Measurements from ENCODE around the gene SUGCT.

SUGCT gene

DNA sequence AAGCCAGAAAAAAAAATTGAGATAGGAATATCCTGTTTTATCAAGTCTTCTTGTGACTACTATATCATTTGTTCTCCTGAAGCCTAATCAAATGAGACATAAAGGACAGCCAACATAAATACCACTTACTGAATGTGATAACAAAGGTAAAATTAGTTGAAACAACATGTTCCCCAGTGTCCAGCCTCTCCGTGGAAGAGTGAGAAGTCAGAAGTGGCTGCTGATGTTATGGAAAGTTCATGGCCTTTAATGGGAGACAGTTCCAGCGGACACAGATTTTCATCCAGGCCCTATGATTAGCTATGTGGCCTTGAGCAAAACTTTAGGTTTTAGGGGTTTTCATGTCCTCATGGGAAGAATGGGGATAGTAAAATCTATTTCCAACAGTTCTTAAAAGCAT, 724.3 kb downstream of the SUGCT start:
- TF ChIP-seq SIN3A (IDR thresholded peaks at IDR 0.05; ENCODE audit: borderline replicate concordance, insufficient read depth, low read length): no peak
- no peak for TF ChIP-seq POLR2AphosphoS5 (IDR thresholded peaks at IDR 0.05; ENCODE audit: low read depth, low read length)
- no peak for TF ChIP-seq TAF1 (IDR thresholded peaks at IDR 0.05; ENCODE audit: borderline replicate concordance, insufficient read depth, low read length)
- TF ChIP-seq, protein P1, sequence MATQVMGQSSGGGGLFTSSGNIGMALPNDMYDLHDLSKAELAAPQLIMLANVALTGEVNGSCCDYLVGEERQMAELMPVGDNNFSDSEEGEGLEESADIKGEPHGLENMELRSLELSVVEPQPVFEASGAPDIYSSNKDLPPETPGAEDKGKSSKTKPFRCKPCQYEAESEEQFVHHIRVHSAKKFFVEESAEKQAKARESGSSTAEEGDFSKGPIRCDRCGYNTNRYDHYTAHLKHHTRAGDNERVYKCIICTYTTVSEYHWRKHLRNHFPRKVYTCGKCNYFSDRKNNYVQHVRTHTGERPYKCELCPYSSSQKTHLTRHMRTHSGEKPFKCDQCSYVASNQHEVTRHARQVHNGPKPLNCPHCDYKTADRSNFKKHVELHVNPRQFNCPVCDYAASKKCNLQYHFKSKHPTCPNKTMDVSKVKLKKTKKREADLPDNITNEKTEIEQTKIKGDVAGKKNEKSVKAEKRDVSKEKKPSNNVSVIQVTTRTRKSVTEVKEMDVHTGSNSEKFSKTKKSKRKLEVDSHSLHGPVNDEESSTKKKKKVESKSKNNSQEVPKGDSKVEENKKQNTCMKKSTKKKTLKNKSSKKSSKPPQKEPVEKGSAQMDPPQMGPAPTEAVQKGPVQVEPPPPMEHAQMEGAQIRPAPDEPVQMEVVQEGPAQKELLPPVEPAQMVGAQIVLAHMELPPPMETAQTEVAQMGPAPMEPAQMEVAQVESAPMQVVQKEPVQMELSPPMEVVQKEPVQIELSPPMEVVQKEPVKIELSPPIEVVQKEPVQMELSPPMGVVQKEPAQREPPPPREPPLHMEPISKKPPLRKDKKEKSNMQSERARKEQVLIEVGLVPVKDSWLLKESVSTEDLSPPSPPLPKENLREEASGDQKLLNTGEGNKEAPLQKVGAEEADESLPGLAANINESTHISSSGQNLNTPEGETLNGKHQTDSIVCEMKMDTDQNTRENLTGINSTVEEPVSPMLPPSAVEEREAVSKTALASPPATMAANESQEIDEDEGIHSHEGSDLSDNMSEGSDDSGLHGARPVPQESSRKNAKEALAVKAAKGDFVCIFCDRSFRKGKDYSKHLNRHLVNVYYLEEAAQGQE (IDR thresholded peaks at IDR 0.05; ENCODE audit: insufficient read depth in 1 of 2, low read depth in 2 of 2, low read length in 2 of 2): no peak
- no peak for TF ChIP-seq FOXP2 (optimal IDR thresholded peaks at IDR 0.05; ENCODE audit: borderline replicate concordance, extremely low read depth, extremely low read length, insufficient read depth)

DNA sequence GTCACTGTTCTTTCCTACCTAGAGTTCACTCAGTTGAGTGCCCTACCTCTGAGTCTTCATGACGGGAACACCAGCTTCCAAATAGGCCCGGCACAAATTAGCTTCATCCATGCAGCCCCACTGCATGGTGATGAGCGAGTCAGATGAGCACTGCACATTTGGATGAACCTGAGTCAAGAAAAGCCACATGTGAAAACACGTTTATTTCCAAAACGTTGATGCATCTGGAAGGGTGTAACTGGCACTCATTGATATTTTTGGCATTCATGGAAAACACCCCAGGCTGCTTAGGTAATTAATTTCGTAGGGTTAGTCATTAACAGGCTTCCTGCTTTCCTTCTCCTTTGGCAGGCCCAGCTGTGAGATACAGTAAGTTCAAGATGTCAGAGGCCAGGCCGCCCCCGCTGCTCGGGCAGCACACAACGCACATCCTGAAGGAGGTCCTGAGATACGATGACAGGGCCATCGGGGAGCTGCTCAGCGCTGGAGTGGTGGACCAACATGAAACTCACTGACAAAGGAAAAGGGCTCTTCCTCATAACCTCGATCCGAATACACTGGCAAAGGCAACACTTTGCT, 725.2 kb downstream of the SUGCT start:
- TF ChIP-seq FOXP2 (optimal IDR thresholded peaks at IDR 0.05; ENCODE audit: borderline replicate concordance, extremely low read depth, extremely low read length, insufficient read depth) (peak; percentile 70), POLR2AphosphoS5 (IDR thresholded peaks at IDR 0.05; ENCODE audit: low read depth, low read length) (peak; percentile 28; the same call in 1 of the 2 replicates), TAF1 (IDR thresholded peaks at IDR 0.05; ENCODE audit: borderline replicate concordance, insufficient read depth, low read length) (no peak), SIN3A (IDR thresholded peaks at IDR 0.05; ENCODE audit: borderline replicate concordance, insufficient read depth, low read length) (peak; percentile 65; the same call in 1 of the 2 replicates)
- TF ChIP-seq, protein P1 (IDR thresholded peaks at IDR 0.05; ENCODE audit: insufficient read depth in 1 of 2, low read depth in 2 of 2, low read length in 2 of 2): peak in 1 of 2 experiments; percentile 36; a peak in 1 of 4 replicates

DNA sequence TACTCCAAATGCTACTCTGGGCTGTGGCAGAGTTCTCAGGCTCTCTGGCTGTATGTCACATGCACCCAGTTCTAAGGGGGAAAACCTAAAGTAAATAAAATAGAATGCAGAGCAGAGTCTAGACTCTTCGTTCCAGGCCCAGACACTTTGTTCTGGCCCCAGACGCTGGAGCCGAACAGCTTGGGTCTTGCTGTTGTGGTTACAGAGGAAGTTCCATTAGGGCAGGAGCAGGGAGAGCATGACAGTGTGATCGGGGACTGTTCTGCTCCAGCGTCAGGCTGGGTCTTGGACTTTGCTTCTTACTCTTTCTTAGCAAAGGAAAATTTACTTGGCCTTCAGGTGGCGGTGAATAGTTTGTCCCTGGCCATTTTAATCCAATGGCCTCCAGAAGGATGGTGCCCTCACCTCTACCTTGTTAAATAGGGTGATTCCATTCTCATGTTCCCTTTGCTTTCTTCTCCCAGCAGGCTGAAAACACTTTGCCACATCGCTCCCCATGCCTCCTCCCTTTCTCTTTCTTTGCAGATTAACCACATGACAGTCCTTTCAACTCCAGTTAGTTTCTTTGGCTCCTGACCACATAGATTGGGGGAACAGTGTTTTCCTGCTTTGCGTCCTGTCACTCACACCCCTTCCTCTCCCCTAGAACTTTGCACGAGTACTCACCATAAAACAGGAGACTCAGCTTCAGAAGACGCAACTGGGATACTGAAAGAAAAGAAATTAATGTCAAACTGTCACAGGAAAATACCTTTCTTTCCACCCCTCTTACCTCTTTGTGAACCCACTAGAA, 730.8 kb downstream of the SUGCT start:
- TF ChIP-seq SIN3A (IDR thresholded peaks at IDR 0.05; ENCODE audit: borderline replicate concordance, insufficient read depth, low read length): no peak
- TF ChIP-seq TAF1 (IDR thresholded peaks at IDR 0.05; ENCODE audit: borderline replicate concordance, insufficient read depth, low read length): no peak
- TF ChIP-seq POLR2AphosphoS5 (IDR thresholded peaks at IDR 0.05; ENCODE audit: low read depth, low read length): no peak
- no peak for TF ChIP-seq FOXP2 (optimal IDR thresholded peaks at IDR 0.05; ENCODE audit: borderline replicate concordance, extremely low read depth, extremely low read length, insufficient read depth)
- TF ChIP-seq, protein P1 (IDR thresholded peaks at IDR 0.05; ENCODE audit: insufficient read depth in 1 of 2, low read depth in 2 of 2, low read length in 2 of 2): no peak

DNA sequence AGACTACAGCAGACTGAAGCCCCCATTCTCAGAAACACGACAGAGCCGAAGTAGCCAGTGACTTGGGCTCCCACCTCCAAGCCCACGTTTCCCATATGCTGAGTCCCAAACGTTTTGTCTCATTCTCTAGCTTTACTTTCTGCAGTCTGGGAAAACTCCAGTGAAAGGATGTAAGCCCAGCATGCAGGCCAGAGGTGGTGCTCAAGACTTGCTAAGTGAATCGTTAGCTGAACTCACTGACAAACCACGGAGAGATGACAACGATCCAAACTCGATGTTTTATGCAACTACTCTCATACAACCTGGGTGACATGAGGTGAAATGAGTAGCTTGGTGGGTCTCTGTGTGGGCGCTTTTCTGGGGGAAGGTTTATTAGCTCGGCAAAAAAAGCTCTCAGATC, 731.8 kb downstream of the SUGCT start:
- no peak for TF ChIP-seq TAF1 (IDR thresholded peaks at IDR 0.05; ENCODE audit: borderline replicate concordance, insufficient read depth, low read length)
- no peak for TF ChIP-seq SIN3A (IDR thresholded peaks at IDR 0.05; ENCODE audit: borderline replicate concordance, insufficient read depth, low read length)
- TF ChIP-seq, protein P1 (IDR thresholded peaks at IDR 0.05; ENCODE audit: insufficient read depth in 1 of 2, low read depth in 2 of 2, low read length in 2 of 2): no peak
- no peak for TF ChIP-seq FOXP2 (optimal IDR thresholded peaks at IDR 0.05; ENCODE audit: borderline replicate concordance, extremely low read depth, extremely low read length, insufficient read depth)
- no peak for TF ChIP-seq POLR2AphosphoS5 (IDR thresholded peaks at IDR 0.05; ENCODE audit: low read depth, low read length)
